HG03064 (cell line): ENCODE results near the gene MCM10.

Experiments
- ATAC-seq: cut with Tn5 transposase; IDR thresholded peaks from one replicate; pipeline ENCODE4 v1.9.1; 2021; ENCODE audit warnings: low read depth; ENCODE audit not compliant: unreplicated experiment

Gene MCM10

DNA sequence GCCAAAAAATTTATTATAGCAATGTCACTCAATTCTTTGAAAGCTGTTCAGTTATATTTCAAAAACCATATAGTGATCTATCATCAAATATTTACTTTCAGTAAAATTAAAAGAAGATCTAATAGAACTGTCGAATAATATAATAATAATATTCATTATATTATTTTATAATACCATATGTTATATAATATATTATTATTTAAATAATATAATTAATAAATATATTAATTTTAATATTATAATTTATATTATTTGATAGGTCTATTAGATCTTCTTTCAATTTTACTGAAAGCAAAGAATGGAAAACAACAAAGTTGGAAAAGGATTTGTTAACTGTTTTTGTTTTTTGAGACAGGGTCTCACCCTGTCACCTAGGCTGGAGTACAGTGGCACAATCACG, 95.3 kb downstream of the MCM10 start:
- ATAC-seq, result no peak

DNA sequence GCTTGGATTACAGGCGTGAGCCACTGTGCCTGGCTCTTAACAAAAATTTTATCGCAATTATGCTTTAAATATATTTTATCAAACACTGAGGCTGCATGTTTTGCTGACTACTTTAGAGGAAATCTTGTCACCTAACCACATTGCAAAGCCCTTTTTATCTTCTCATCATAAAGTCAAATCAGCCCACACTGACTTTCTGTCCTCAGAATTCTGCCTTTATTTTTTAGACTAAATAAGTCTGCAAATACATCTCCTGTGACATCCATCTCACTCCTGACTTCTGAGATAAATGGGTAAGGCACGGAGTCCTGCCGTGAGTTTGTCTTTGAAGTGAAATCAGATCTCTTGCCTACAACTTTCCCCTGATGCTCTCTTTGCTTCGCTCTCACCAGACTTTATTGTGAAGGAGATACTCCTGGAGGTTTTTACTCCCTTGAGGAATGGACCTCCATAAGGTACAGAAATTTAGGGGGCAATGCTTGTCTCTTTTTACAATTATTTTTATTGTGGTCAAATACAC, 96.3 kb downstream of the MCM10 start:
- ATAC-seq, result no peak
